NT2/D1 (cell line): Measurements from ENCODE around the gene ZNF235.

ENCODE experiments used
- SUZ12 ChIP-seq: IDR thresholded peaks from 2 replicates; pipeline ENCODE4 v1.6.1; 2011; ENCODE audit not compliant: insufficient read length, insufficient read depth; ENCODE audit errors: extremely low read depth
- YY1 ChIP-seq: IDR thresholded peaks from 2 replicates; pipeline ENCODE4 v1.6.1; 2011; ENCODE audit not compliant: insufficient read length, insufficient read depth

- TF ChIP-seq YY1 (no peak), SUZ12 (no peak)
These were observed 44.5 kb downstream of the ZNF235 start for GRCh38 chr19:44260343-44260681.
